H7 (cell line): ENCODE data around the gene SFRP5. TPM values are rescaled to one million over a fixed set of nuclear protein-coding genes. Genes with fewer than 3 reads are reported as not detected.

Source experiments
- DNase-seq: peaks from one replicate; pipeline ENCODE4 v3.0.0; 2012
- H3K27me3 ChIP-seq: 2 replicates; pipeline ENCODE4 v1.6.0; 2011; ENCODE audit warnings: mild to moderate bottlenecking, low read length; ENCODE audit not compliant: control insufficient read depth, insufficient read depth
- H3K36me3 ChIP-seq: replicated peaks from 2 replicates; pipeline ENCODE4 v1.5.1; 2011; ENCODE audit warnings: low read length; ENCODE audit not compliant: control insufficient read depth, insufficient read depth
- H3K4me3 ChIP-seq: 2 replicates; pipeline ENCODE4 v1.5.1; 2011; ENCODE audit warnings: low read depth, mild to moderate bottlenecking, control low read depth, low read length, moderate library complexity; ENCODE audit not compliant: insufficient read depth
- total RNA-seq: library from RNA; depleted of rRNA; stranded (reverse); fragments of >200 nt; shearing (Covaris generic); gene quantifications from 2 replicates; pipeline ENCODE4 v1.2.3, GENCODE V29; 2014

Gene SFRP5
- total RNA-seq, 1 experiment from 2014 or later: 2.3 TPM

DNA sequence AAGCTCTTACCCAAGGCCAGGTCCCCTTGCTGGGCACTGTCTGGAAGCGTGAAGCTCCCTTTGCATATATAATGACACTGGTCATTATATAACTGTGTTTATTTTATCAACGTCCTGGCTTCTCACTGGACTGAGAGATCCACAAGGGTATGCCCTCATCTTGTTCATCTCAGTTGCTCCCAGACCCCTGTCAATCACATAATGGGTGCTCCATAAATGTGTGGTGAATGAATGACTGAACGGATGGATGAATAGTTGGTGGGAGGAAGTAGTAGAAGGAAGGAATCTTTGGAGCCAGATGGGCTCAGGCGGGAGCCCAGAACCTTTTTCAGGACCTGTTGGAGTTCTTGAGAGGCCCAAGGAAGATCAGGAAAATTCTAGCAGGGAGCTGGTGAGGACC lies 7.7 kb upstream of the SFRP5 start:
- no peak for DNase-seq
- Histone ChIP-seq H3K36me3 (no peaks in the 10 kb centered on the region), H3K4me3 (no peak overlapping the region), H3K27me3 (no peaks in the 10 kb centered on the region)

DNA sequence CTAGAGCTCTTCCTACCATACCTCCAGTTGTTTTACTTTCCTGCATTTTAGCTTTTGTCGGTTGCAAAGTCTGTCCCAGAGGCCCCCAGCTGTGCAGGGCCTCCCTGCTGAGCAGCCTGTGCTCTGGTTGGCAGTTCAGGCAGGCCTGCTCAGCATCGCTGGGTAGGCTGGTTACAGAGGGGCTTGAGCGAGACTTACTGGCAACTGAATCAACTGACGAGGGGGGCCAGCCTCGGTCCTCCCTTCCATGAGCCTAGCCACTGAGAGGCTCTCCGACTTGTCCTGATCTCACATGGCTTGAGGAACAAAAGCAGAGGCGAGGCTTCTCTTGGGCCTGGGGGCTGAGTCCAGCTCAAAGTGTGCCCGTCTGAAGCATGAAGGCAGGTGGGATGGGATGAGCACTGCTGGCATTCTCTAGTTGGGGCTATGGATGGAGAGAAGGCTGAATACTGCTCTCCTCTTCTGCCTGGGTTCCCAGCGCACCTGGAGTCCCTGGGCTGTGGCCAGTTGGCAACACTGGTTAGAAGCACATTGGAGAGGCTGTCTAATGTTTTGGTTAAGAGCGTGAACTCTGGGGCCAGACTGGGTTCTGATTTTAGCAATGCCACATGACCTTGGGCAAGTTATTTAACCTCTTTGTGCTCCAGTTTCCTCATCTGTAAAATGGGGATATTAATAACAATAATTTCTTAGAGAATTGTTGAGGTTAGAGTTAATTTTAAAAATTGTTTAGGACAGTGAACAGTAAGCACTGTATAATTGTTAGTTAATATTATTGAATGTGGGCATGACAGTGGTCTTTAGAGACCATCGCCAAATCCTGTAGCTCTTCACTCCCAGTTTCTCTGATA lies 6.9 kb upstream of the SFRP5 start:
- H3K36me3 ChIP-seq: no peaks in the 10 kb centered on the region
- H3K27me3 ChIP-seq: no peaks in the 10 kb centered on the region
- H3K4me3 ChIP-seq: no peak overlapping the region
- DNase-seq: peak; percentile 74

DNA sequence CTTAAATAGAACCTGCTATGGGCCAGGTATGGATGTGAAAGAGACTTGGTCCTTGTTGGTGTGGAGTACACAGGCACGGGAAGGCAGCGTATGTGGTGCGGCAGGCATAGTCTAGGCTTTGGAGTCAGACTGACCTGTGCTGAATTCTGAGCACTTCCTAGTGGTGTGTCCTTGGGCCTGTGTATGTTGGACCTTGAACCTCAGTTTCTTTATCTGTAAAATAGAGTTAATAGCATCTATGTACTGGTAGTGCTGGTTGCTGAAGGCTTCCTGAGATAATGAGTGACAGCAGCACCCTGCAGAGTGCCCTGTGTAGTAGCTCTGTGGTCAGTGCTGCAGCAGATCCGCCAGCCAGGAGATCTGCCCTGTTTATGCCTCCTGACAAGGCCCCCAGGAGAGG lies 5.3 kb upstream of the SFRP5 start:
- no peak for DNase-seq
- Histone ChIP-seq H3K27me3 (peaks cover 15% of the 10 kb centered on the region), H3K36me3 (no peaks in the 10 kb centered on the region), H3K4me3 (no peak overlapping the region)

DNA sequence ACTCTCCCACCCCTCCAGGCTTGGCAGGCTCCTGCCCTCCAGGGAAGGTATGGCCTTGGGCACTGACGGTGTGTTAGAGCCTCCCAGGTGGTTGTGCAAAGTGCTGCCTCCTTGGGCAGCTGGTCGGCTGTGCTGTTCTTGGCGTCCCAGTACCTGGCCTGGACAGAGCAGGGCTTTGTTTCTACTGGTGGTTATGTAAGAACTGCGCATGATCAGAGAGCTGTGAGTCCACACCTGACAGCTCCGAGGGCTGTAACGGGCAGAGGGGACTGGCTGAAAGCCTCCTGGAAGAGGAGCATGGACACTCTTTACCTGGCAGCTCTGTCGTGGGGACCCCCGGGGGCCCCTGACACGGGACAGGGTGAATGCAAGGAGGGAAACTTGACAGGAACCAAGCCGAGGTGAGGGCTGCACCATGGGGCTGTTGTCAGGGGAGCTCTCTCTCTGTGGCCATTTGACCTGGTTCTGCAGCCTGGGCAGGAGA lies 3.1 kb upstream of the SFRP5 start:
- DNase-seq: no peak
- peaks cover 36% of the 10 kb centered on the region for H3K27me3 ChIP-seq
- no peak overlapping the region for H3K4me3 ChIP-seq
- no peaks in the 10 kb centered on the region for H3K36me3 ChIP-seq

DNA sequence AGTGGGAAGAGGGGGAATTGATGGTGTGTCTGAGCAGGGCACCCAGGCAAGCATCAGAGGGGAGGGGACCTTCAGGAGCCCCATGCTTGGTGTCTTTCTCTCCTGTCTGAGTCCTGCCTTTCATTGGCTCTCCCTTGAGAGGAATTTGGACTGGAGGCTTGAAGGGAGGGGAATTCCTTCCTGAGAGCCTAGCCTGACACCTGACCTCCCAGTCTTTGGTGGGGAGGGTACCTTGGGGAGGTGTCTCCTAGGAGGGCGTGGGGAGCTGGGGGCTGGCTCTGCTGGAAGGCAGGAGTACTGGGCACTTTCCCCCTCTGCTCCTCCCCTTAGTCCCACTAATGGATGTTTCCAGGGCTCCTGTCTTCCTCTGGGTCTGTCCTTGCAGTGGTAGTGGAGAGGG lies 1.3 kb upstream of the SFRP5 start:
- Histone ChIP-seq H3K27me3 (peaks cover 48% of the 10 kb centered on the region), H3K4me3 (no peak overlapping the region), H3K36me3 (no peaks in the 10 kb centered on the region)
- peak; percentile 78 for DNase-seq

DNA sequence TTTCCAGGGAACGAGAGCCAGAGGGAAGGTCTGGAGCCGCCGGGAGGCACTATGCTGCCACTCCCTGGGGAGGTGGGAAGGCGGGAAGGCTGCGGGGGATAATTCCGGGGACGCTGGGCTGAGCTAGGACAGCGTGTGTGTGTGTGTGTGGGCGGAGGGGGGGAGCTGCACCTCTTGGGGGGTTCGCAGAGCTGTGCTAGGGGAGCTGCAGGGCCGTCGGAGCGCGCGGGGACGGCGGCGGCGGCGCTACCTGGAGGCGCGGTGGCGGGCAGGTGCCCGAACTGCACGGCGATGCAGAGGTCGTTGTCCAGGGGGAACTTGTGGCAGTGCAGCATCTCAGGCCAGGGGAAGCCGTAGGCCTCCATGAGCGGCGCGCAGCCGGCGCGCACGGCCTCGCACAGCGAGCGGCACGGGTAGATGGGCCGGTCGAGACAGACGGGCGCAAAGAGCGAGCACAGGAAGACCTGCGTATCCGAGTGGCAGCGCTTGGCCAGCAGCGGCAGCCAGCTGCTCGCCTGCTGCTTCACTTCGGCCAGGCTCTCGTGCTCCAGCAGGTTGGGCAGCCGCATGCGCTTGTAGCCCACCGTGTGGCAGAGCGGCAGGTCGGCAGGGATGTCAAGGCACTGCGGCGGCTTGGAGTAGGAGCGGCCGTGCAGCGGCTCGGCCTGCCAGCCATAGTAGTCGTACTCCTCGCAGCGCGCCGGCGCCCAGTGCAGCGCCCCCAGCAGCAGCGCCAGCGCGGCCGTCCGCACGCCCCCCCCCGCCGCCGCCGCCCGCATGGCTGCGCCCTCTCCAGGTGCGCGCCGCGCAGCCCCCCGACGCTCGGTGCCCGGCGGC lies 526 bp downstream of the SFRP5 start:
- peak overlapping the region; percentile 64 for H3K4me3 ChIP-seq
- H3K27me3 ChIP-seq: peaks cover 48% of the 10 kb centered on the region
- peak; percentile 88 for DNase-seq
- no peaks in the 10 kb centered on the region for H3K36me3 ChIP-seq

DNA sequence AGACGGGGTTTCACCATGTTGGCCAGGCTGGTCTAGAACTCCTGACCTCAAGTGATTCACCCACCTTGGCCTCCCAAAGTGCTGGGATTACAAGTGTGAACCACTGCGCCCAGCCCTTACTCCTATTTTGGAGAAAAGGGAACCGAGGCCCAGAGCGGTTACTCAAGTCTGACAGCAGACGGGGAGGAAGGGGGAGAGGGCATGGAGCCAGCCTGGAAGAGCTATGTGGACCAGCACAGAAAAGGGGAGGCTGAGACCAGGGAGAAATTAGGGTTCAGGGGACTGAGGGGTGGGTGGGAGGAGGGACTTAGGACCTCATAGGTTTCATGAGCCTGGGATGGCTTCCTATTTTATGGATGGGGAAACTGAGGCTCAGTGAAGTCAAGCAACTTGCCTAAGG lies 1.5 kb downstream of the SFRP5 start:
- Histone ChIP-seq H3K36me3 (no peaks in the 10 kb centered on the region), H3K4me3 (no peak overlapping the region), H3K27me3 (peaks cover 48% of the 10 kb centered on the region)
- DNase-seq: no peak

DNA sequence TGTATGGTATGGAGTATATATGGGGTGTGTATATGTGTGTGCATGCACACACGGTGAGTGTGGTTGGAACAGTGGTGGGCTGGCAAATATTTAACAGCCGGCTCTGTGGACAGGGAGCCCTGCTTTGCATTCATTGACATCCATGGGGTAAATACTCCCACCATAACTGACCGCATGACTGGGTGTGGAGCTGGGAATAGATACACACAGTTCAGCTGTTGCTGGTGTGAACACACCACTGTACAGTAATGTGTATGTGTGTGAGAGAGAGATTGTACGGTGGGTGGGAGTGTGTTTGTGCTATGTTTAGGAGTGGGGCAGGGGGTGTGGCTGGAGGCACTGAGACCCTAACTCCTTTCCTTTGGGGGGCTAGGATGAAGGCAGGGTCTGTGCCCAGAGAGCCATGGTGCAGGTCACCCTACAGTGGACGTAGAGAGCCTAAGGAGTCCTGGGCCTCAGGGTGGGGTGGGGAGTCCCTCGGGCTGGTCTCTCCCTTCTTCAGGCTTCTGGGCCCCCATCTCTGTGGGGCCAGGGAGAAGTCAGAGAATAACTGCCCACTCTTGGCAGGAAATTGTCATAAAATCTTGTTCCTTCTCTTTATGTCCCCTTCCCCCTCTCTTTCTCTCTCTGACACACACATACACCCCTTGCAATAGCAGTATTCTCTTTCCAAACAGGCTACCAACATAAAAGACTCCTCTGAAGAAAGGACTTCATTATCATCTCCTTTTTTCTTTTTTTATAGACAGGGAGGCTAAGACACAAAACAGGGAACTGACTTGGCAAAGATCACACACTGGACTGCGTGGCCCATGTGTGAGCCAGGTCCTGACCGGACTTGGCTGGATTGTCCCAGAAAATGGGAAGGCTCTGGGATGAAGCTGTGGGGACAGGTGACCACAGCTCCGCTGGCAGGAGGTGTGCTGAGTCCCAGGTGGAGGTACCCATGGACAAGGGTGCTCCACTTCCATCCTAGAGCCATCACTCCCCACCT lies 3.2 kb downstream of the SFRP5 start:
- peaks cover 47% of the 10 kb centered on the region for H3K27me3 ChIP-seq
- no peak for DNase-seq
- no peak overlapping the region for H3K4me3 ChIP-seq
- no peaks in the 10 kb centered on the region for H3K36me3 ChIP-seq

DNA sequence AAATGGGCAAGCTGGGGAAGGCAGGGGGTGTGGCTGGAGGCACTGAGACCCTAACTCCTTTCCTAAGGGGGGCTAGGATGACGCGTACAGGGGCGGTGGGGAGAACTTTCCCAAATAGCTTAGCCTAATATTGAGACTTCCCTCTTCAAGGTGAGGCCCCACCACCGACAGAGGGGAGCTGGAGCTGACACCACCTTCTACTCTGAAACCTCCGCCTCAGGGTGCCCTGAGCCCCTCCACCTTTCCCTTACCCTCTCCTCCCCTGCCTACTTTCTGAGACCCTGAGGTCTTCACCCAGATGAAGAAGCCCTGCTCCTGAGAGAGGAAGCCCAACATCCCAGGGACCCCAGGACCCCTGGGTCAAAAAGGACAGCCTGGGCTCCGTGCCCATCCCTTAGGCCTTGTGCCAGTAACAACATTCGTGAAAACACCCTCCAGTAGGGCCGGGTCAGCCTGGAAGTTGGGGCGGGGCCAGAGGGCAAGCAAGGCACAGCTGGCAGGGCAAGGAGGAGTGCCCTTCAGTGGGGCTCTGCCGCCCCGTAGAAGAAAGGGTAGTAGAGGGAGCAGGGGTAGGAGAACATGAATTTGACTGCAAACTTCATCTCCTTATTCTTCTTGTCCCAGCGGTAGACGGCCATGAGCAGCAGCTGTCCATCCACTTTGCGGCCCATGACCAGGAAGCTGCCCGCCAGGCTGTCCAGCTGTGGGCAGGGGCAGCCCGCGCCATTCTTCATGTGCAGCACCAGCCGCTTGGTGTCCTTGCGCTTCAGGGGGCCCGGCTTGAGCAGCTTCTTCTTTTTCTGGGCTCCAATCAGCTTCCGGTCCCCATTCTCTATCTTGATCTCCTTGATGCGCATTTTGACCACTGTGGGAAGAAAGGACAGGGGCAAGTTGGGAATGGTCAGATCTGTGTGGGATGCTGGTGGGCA lies 4.5 kb downstream of the SFRP5 start:
- no peak for DNase-seq
- H3K4me3 ChIP-seq: no peak overlapping the region
- peaks cover 34% of the 10 kb centered on the region for H3K27me3 ChIP-seq
- H3K36me3 ChIP-seq: no peaks in the 10 kb centered on the region

DNA sequence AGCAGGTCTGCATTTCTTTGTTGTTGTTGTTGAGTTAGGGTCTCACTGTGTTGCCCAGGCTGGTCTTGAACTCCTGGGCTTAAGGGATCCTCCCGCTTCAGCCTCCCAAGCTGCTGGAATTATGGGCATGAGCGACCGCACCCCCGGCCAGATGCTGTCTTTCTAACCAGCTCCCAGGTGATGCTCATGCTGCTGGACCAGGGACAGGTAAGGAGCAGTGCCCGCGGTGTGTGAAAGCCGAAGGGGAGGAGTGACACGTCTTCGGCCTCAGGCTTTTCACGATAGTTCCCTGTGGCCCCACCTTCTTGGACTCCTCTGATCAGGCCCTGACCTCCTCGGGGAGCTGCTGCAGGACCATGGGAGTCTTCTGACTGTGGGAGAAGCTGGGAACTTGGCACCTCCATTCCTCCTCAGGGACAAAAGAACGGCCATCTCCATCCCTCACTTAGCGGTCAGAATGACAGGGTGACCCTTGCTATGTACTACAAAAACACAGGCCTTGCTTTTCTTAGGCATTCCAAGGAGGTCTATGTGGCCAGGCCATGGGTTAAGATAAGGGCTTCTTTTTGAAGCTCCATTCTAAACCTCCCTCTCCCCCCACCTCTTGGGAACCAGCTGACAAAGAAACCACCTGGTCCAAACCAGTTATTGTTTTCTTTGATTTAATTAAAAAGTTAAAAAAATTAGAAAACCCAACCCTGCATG lies 5.5 kb downstream of the SFRP5 start:
- Histone ChIP-seq H3K27me3 (peaks cover 26% of the 10 kb centered on the region), H3K36me3 (no peaks in the 10 kb centered on the region), H3K4me3 (no peak overlapping the region)
- DNase-seq: no peak

DNA sequence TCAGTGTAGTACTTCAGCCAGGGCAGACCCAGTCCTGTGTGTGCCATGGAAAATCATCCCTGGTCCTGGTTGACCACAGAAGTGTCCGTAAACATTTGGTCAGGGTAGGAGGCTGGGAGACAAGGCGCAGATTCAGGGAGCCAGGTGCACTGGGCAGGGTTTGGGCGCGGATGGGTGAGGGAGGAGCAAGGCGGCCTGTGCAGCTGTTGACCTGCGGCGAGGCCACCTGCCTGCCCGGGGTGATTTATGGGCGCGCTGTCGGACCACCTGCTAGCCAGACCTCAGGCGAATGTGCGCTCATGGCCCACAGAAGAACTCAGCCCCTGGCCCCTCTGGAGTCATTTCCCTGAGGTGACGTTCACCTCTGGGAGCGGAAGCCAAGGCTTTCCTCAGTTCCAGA lies 6.6 kb downstream of the SFRP5 start:
- no peak overlapping the region for H3K4me3 ChIP-seq
- H3K27me3 ChIP-seq: peaks cover 15% of the 10 kb centered on the region
- H3K36me3 ChIP-seq: no peaks in the 10 kb centered on the region
- DNase-seq: no peak

DNA sequence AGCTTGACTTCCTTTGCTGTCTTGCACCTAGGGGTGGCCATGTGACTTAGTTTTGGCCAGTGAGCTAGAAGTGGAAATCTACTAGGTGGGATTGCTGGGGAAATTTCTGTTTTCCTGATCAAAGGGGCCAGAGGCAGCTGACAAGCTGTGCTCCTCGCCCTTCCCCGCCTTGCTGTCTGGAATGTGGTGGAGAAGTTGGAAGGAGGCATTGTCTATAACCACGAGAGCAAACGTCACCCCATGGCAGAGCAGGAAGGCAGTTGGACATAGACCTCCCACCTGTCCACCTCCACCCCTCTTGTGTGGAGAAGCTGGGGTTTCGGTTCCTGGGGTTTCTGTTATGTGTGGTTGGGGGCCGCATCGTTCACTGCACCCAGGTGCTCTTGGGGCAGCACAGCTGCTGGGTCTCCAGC lies 7.3 kb downstream of the SFRP5 start:
- Histone ChIP-seq H3K36me3 (peaks cover 5% of the 10 kb centered on the region), H3K27me3 (peaks cover 9% of the 10 kb centered on the region), H3K4me3 (no peak overlapping the region)
- no peak for DNase-seq

DNA sequence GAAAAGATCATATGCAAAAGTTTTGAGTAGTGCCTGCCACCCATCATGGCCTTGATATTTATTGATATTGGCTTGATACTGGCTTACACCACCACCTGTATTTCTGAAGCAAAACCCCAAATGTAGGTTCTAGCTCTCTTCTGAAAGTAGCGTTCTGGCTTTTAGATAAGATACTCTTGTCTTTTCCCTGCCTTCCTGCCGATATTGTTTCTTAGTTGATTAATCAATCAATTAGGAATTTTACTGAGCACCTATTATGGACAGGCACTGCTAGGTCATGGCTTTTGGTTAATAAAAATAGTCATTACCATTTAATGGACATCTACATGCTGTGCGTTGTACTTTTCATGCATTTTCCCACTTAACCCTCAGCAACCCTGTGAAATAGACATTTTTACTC lies 7.9 kb downstream of the SFRP5 start:
- no peak for DNase-seq
- peaks cover 5% of the 10 kb centered on the region for H3K36me3 ChIP-seq
- peaks cover 5% of the 10 kb centered on the region for H3K27me3 ChIP-seq
- H3K4me3 ChIP-seq: no peak overlapping the region
